Measurements from ENCODE around the gene MB21D2.

MB21D2 gene

DNA sequence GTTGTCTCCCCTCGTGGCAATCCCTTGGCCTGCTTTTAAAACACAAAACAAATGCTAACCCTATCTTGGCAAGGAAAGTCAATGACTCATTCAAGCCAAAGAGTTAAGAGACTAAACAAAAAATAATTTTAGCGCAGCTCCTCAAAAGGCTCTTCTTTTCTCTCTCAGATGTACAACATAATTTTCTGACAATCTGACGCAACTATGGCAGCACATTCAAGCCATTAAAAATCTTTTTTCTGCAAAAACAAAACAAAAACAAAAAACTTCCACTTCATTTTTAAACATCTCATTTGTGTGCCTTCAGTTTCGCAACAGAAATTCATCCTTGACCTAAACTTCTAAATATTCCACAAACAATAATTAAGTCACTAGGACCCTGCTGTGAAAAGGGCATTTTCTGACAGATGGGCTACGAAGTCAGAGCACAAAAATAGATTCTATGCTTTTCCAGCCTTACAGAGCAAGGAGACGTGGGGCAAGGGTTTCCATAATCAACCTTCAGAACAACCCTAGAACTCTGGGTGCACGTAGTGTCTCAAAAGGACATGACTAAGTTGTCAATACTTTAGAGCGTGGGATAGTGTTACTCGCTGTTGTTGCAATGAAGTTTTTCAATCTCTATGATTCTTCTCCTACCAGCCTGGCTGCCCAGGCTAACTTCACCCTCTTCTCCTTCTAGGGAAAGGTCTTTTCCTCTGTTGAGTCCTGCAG, 84.3 kb downstream of the MB21D2 start:
- TF ChIP-seq, protein P1, sequence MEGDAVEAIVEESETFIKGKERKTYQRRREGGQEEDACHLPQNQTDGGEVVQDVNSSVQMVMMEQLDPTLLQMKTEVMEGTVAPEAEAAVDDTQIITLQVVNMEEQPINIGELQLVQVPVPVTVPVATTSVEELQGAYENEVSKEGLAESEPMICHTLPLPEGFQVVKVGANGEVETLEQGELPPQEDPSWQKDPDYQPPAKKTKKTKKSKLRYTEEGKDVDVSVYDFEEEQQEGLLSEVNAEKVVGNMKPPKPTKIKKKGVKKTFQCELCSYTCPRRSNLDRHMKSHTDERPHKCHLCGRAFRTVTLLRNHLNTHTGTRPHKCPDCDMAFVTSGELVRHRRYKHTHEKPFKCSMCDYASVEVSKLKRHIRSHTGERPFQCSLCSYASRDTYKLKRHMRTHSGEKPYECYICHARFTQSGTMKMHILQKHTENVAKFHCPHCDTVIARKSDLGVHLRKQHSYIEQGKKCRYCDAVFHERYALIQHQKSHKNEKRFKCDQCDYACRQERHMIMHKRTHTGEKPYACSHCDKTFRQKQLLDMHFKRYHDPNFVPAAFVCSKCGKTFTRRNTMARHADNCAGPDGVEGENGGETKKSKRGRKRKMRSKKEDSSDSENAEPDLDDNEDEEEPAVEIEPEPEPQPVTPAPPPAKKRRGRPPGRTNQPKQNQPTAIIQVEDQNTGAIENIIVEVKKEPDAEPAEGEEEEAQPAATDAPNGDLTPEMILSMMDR (IDR thresholded peaks at IDR 0.05; ENCODE audit: low read depth, low read length, missing control alignments): no peak
- Histone ChIP-seq H3K36me3 (replicated peaks) (no peaks in the 10 kb centered on the region), H3K4me3 (ENCODE audit: low read depth, low read length) (peak overlapping the region; percentile 3), H3K27ac (peak overlapping the region; percentile 95), H3K27me3 (replicated peaks) (no peaks in the 10 kb centered on the region)
- in situ Hi-C loops (cut with HindIII; ENCODE audit: low pct_ligation_motif_present, low sequenced_read_pairs): no loop called here
- peak; percentile 85 for DNase-seq

DNA sequence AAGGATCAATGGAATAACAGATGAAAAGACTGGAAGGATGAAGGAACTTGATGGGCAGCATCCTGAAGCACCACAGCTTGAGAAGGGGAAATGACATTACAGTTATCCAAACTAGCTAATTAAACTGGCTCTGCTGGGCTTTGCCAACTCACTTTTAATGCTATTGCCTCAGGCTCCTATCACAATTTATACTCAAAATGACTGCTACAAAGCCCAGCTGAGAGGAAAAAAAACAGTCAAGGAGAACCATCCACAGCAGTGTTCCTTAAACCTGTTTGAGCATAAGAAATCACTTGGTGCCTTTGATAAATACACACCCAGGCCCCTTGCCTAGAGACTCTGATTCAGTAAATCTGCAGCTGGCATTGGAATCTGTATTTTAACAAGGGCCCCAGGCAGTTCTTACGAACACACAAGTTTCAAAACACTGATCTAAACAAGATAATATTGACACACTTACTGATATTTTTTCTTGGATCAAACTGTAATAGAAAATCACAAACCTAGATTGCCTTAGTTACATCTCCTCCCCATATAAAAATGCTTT, 85.8 kb downstream of the MB21D2 start:
- Histone ChIP-seq H3K36me3 (replicated peaks) (no peaks in the 10 kb centered on the region), H3K27ac (peak overlapping the region; percentile 95), H3K4me3 (ENCODE audit: low read depth, low read length) (no peak overlapping the region), H3K27me3 (replicated peaks) (no peaks in the 10 kb centered on the region)
- TF ChIP-seq, protein P1 (IDR thresholded peaks at IDR 0.05; ENCODE audit: low read depth, low read length, missing control alignments): no peak
- in situ Hi-C loops (cut with HindIII; ENCODE audit: low pct_ligation_motif_present, low sequenced_read_pairs): no loop called here
- no peak for DNase-seq

DNA sequence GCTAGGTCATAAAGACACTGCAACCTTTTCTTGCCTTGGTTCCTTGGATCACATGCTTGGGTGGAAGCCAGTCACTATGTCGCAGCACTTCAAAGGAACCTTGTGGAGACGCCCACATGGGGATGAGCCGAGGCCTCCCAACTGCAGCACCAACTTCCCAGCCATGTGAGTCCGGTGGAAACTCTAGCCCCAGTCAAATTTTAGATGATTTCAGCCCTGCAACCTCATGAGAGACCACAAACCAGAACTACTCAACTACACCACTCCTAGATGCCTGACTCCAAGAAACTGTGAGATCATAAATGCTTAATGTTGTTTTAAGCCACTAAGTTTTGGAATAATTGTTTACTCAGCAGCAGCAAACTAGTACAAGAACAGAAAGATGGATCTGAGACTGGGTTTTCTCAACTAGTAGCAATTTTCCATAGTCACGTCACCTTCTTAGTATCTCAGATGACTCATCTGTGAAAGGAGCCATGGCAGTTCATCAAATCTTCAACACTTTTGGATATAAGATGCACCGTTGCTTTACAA, 86.5 kb downstream of the MB21D2 start:
- in situ Hi-C loops (cut with HindIII; ENCODE audit: low pct_ligation_motif_present, low sequenced_read_pairs): no loop called here
- DNase-seq: peak; percentile 86
- Histone ChIP-seq H3K4me3 (ENCODE audit: low read depth, low read length) (no peak overlapping the region), H3K36me3 (replicated peaks) (no peaks in the 10 kb centered on the region), H3K27me3 (replicated peaks) (no peaks in the 10 kb centered on the region), H3K27ac (peak overlapping the region; percentile 95)
- TF ChIP-seq, protein P1 (IDR thresholded peaks at IDR 0.05; ENCODE audit: low read depth, low read length, missing control alignments): no peak

DNA sequence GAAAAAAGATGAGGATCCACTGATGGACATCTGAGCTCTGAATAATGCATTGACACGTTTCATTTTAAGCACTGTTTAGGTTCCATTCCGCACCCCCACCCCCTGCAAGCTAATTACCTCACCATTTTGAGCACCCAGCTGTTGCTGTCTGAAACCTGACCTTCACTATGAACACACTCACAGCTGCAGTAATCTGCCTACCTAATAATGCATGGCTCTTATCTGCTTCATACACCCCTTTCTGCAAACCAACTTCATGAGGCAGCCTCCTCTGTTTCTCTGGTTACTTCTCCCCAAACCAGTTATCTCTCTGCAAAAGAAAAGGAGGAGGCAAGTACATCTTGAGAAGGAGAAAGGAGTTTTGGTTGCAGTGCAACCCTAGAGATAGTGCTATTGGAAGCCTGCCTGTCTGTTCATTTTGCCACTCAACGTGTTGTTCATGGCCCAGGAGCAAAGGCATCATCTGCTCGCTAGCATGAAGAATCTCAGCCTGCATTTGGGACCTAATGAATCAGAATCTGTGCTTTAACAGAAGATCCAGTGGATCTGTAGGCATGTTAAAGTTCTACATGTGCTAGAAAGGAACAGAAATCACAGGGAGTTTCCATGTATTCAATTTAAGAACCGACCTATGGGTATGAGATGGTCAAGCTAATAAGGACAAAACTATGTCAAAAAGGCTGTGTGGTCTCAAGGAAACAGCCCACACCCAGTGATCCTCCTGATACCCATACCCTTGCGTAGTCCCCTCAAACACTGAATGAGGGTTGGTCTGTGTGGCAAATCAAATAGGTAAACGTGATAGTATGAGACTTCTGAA, 87.2 kb downstream of the MB21D2 start:
- in situ Hi-C loops (cut with HindIII; ENCODE audit: low pct_ligation_motif_present, low sequenced_read_pairs): no loop called here
- Histone ChIP-seq H3K36me3 (replicated peaks) (no peaks in the 10 kb centered on the region), H3K4me3 (ENCODE audit: low read depth, low read length) (no peak overlapping the region), H3K27me3 (replicated peaks) (no peaks in the 10 kb centered on the region), H3K27ac (peak overlapping the region; percentile 95)
- TF ChIP-seq, protein P1 (IDR thresholded peaks at IDR 0.05; ENCODE audit: low read depth, low read length, missing control alignments): no peak
- no peak for DNase-seq

DNA sequence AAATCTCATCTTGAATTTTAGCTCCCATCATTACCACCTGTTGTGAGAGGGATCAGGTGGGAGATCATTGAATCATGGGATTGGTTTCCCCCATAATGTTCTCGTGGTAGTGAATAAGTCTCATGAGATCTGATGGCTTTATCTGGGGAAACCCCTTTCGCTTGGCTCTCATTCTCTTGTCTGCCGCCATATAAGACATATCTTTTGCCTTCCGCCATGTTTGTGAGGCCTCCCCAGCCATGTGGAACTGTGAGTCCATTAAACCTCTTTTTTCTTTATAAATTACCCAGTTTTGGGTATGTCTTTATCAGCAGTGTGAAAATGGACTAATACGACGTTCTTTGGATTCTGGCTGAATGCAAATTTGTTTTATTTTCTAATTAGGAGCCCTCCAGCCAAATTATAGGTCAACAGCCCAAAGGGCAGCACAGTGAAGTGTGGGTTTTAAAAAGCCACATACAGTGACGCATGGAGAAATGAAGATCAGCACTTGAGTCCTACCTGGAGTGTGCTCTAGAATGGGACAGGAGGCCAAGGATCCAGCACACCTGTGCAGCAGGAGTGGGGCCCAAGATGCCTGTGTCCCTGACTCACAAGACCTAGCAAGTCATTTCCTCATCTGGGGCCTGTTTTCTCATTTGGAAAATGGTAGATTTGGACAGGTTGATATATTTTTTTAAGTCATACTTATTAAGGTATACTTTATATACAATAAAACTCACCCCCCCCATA, 89.6 kb downstream of the MB21D2 start:
- in situ Hi-C loops (cut with HindIII; ENCODE audit: low pct_ligation_motif_present, low sequenced_read_pairs): no loop called here
- no peaks in the 10 kb centered on the region for H3K27me3 ChIP-seq (replicated peaks)
- TF ChIP-seq, protein P1 (IDR thresholded peaks at IDR 0.05; ENCODE audit: low read depth, low read length, missing control alignments): no peak

More for the DNA sequence above, 89.6 kb downstream of the MB21D2 start:
- no peak overlapping the region for H3K27ac ChIP-seq
- H3K36me3 ChIP-seq (replicated peaks): no peaks in the 10 kb centered on the region
- no peak for DNase-seq
- H3K4me3 ChIP-seq (ENCODE audit: low read depth, low read length): no peak overlapping the region

Data from brain microvascular endothelial cell (primary cell).